AG04449 (cell line): ENCODE measurements around the gene ARHGAP26.
"Not testable (repeated sequence)": the region's sequence is repeated elsewhere in the genome, so short reads cannot be mapped to it uniquely, and the experiment has no call there.

Experiments used
- CTCF ChIA-PET: fragments of 350-600 bp; formaldehyde crosslinking; extraction: SDS; loops from one replicate; lab custom pipeline; 2021; ENCODE audit warnings: antibody characterized with exemption; lab: Yijun Ruan, JAX
- POLR2A ChIA-PET: fragments of 400-600, 350-600 bp; formaldehyde crosslinking; extraction: SDS; loops from one replicate; lab custom pipeline; 2020; ENCODE audit warnings: antibody characterized with exemption, inconsistent platforms; lab: Yijun Ruan, JAX
- DNase-seq: peaks from one replicate; pipeline ENCODE4 v3.0.0-alpha.2; 2010; ENCODE audit warnings: low read depth, low spot score
- H3K4me3 ChIP-seq: 2 replicates; pipeline ENCODE4 v1.5.1; 2011; ENCODE audit warnings: low read depth, mild to moderate bottlenecking, control low read depth, low read length
- TF ChIP-seq, protein P1 (sequence below): IDR thresholded peaks from one replicate; pipeline ENCODE4 v1.5.1; 2011; ENCODE audit warnings: mild to moderate bottlenecking, moderate library complexity, low read length, control low read depth, inconsistent platforms; ENCODE audit not compliant: insufficient read depth; ENCODE audit errors: missing control alignments

ARHGAP26 gene

GRCh38 chr5:143117821-143118220, 347.6 kb downstream of the ARHGAP26 start:
- ChIA-PET POLR2A (no interaction called here), CTCF (interaction anchor here (0.9 to 2.1 kb wide), 3 partner anchors 9 to 11 kb away, joined by 4 to 10 read pairs (median 4); no protein-coding TSS in a partner anchor)
- TF ChIP-seq, protein P1, sequence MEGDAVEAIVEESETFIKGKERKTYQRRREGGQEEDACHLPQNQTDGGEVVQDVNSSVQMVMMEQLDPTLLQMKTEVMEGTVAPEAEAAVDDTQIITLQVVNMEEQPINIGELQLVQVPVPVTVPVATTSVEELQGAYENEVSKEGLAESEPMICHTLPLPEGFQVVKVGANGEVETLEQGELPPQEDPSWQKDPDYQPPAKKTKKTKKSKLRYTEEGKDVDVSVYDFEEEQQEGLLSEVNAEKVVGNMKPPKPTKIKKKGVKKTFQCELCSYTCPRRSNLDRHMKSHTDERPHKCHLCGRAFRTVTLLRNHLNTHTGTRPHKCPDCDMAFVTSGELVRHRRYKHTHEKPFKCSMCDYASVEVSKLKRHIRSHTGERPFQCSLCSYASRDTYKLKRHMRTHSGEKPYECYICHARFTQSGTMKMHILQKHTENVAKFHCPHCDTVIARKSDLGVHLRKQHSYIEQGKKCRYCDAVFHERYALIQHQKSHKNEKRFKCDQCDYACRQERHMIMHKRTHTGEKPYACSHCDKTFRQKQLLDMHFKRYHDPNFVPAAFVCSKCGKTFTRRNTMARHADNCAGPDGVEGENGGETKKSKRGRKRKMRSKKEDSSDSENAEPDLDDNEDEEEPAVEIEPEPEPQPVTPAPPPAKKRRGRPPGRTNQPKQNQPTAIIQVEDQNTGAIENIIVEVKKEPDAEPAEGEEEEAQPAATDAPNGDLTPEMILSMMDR: no peak
- DNase-seq: no peak
- no peak overlapping the region for H3K4me3 ChIP-seq

DNA sequence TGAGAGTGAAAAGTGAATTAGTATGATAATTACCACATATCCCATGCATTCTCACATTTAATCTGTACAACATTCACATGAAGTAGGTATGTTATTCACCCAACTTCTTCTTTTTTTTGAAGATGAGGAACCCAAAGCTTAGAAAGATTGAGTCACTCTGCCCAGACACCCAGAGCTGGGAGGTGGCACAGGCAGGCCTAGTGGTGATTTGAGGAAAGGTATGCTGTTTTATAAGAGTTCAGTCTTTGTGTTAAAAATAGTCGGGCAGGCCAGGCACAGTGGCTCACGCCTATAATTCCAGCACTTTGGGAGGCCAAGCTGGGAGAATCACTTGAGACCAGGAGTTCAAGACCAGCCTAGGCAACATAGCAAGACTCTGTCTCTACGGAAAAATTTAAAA, 348.0 kb downstream of the ARHGAP26 start:
- no peak overlapping the region for H3K4me3 ChIP-seq
- no peak for DNase-seq
- ChIA-PET CTCF (interaction anchor here (0.9 to 2.1 kb wide), 3 partner anchors 8 to 10 kb away, joined by 4 to 10 read pairs (median 4); no protein-coding TSS in a partner anchor), POLR2A (no interaction called here)
- TF ChIP-seq, protein P1: no peak

DNA sequence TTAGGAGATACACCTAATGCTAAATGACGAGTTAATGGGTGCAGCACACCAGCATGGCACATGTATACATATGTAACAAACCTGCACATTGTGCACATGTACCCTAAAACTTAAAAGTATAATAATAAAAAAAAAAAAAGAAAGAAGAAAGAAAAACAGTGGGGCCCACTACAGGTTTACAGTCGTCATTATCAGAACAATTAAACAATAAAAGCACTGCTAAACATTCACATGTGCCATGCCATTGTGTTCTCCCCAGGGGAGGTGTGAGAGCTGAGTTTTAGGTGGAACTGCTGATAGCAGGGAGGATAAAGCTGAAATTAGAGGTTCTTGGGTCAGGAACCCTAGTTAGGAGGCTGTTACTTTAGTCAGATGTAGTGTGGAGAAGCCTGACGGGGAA, 348.6 kb downstream of the ARHGAP26 start:
- ChIA-PET POLR2A (interaction anchor here (0.7 kb wide), 1 partner anchor 10 kb away, joined by 3 read pairs; no protein-coding TSS in a partner anchor), CTCF (interaction anchor here (1.0 to 2.1 kb wide), 3 partner anchors 8 to 10 kb away, joined by 3 to 10 read pairs (median 4); no protein-coding TSS in a partner anchor)
- not testable (repeated sequence) for DNase-seq, H3K4me3 ChIP-seq

DNA sequence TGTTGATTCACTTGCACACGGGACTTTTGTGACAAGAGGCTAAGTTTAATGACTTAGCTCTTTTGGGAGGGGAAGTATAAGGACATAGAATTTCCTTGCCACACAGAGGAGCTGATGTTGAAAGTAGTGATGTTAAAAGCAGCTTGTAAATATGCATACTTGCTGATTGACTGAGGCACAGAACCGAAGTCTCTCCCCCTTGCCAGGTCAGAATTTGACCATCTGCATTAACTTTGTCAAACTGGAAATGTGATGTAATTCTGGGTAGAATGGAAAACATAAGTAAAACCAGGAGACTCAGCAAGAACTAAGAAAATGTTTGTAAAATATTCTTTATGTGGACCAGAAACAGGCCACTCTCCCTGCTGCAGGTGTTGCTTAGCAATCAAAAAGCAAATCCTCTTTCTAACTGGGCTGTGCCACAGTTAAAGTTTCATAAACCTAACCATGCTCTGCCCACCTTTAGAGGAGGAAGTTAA, 349.2 kb downstream of the ARHGAP26 start:
- no peak for DNase-seq
- no peak overlapping the region for H3K4me3 ChIP-seq
- POLR2A ChIA-PET: interaction anchor here (0.7 kb wide), 1 partner anchor 11 kb away, joined by 3 read pairs; no protein-coding TSS in a partner anchor
- TF ChIP-seq, protein P1: no peak
- CTCF ChIA-PET: interaction anchor here (1.0 kb wide), 1 partner anchor 9 kb away, joined by 3 read pairs; no protein-coding TSS in a partner anchor

DNA sequence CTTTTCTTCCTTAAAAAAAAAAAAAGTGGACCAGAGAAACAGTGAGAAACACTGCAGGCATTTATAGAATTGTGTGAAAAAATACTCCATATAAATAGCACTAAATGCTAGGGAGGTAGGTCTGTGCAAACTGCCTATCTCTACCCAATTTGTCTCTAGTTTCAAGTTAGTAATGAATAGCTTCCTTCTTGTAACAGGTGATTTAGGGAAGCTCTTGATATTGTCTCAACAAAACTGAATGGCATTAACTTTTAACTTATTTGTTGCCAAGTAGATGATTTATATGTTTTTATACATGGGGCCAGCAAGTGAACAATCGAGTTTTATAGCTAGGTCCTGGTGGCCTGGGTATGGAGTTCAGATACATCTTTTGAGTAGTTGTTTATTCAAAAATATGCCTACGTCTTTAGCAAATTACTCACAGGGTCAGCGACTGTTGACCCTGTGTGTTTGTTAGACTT, 349.7 kb downstream of the ARHGAP26 start:
- CTCF ChIA-PET: interaction anchor here (0.6 kb wide), 1 partner anchor 18 kb away, joined by 4 read pairs; no protein-coding TSS in a partner anchor
- TF ChIP-seq, protein P1: no peak
- no peak overlapping the region for H3K4me3 ChIP-seq
- POLR2A ChIA-PET: no interaction called here
- no peak for DNase-seq

DNA sequence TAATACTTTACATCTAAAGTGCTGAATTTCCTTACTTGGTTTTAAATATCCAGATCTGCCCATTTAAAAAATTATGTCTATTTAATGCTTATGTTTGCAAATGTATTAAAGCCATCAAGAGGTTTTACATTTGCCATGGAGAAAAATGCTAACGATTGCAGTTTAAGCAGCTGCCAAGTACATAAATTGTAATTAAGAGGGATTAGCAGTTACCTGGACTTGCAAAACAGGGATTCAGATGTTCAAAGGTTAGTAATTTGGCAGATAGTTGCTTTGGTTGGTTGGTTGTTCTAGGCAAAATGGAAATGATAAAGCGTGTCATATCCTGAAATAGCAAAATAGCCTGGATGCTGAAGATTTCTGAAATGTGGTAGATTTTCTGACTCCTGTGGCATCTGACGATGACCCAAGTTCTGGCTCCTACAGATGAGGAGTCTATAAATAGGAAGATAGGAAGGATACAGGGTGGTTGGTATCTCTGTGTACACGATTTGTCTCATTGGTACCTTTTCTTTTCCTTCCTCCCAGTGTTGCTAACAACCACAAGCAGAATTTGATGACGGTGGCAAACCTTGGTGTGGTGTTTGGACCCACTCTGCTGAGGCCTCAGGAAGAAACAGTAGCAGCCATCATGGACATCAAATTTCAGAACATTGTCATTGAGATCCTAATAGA, 350.4 kb downstream of the ARHGAP26 start:
- TF ChIP-seq, protein P1: no peak
- no peak overlapping the region for H3K4me3 ChIP-seq
- ChIA-PET POLR2A (no interaction called here), CTCF (no interaction called here)
- DNase-seq: no peak
